Duodenal mucosa (tissue), 2 donors: ENCODE data around the gene CUL4B.
"Not testable (repeated sequence)": the region's sequence is repeated elsewhere in the genome, so short reads cannot be mapped to it uniquely, and the experiment has no call there.

ENCODE experiments used
- H3K27ac ChIP-seq: one replicate; pipeline ENCODE4 v1.7.0; 2013; ENCODE audit warnings: low read depth, low read length
- H3K27me3 ChIP-seq, 2 donors: one replicate each; pipeline ENCODE4 v1.7.0; 2013; ENCODE audit warnings: low read length in 2 of 2, control low read depth in 1 of 2; ENCODE audit not compliant: insufficient read depth in 2 of 2, control insufficient read depth in 1 of 2
- H3K36me3 ChIP-seq, 2 donors: one replicate each; pipeline ENCODE4 v1.7.0; 2013; ENCODE audit warnings: low read length in 2 of 2, control low read depth in 1 of 2; ENCODE audit not compliant: insufficient read depth in 2 of 2, control insufficient read depth in 1 of 2
- H3K4me1 ChIP-seq, 2 donors: one replicate each; pipeline ENCODE4 v1.7.0; 2013; ENCODE audit warnings: low read length in 2 of 2, control low read depth in 1 of 2; ENCODE audit not compliant: insufficient read depth in 2 of 2, control insufficient read depth in 1 of 2
- H3K4me3 ChIP-seq, 2 donors: one replicate each; pipeline ENCODE4 v1.7.0; 2013; ENCODE audit warnings: low read length in 2 of 2, low read depth in 1 of 2
- H3K9ac ChIP-seq, 2 donors: one replicate each; pipeline ENCODE4 v1.7.0; 2013; ENCODE audit warnings: low read length in 2 of 2, low read depth in 1 of 2
- H3K9me3 ChIP-seq, 2 donors: one replicate each; pipeline ENCODE4 v1.7.0; 2013; ENCODE audit warnings: low read length in 2 of 2, control low read depth in 1 of 2; ENCODE audit not compliant: control insufficient read depth in 1 of 2

CUL4B gene

GRCh38 chrX:120485638-120486520 is 74.9 kb downstream of the CUL4B start:
- Histone ChIP-seq H3K4me3 (peak overlapping the region; percentile 73 to 74), H3K36me3 (no peaks in the 10 kb centered on the region), H3K9me3 (no peaks in the 10 kb centered on the region), H3K27me3 (no peaks in the 10 kb centered on the region), H3K9ac (peak overlapping the region; percentile 63 to 66), H3K27ac (peak overlapping the region; percentile 93), H3K4me1 (no peaks in the 10 kb centered on the region)

DNA sequence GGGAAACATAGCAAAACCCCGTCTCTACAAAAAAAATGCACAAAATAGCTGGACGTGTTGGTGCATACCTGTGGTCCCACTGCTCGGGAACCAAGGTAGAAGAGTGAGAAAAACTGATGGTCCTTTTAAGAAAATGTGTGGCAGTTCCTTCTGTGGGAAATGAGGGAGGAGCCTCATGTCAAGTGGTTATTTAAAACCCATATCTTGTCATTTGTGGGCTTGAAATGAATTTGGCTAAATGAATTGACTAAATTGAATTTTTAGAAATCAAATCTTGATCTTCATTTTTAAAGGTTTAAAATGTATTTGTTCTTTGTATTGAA is 75.5 kb downstream of the CUL4B start:
- H3K9ac ChIP-seq, result peak overlapping the region in 1 of 2 donors; percentile 66

DNA sequence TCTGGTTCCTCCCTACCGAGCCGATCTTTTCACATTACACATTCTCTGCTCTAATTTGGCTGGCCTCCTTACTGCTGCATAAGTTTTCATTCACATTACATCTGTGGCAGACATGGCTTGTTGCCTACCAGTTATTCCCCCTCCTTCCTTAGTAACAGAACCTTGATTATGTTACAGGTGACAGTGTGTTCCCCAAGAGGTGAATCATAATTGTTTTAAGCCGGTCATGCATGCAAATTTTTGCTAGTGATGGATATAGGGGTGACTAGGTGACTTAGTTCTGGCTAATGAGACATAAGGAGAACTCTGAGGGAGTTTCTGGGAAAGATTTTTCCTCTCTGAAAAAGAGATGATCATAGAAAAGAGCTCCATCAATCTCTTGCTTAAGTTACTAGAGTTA is 83.3 kb downstream of the CUL4B start:
- no peaks in the 10 kb centered on the region for H3K27me3 ChIP-seq

More for the DNA sequence above, 75.5 kb downstream of the CUL4B start:
- H3K4me1 ChIP-seq, result no peaks in the 10 kb centered on the region
- no peaks in the 10 kb centered on the region for H3K36me3 ChIP-seq
- no peak overlapping the region for H3K27ac ChIP-seq
- no peaks in the 10 kb centered on the region for H3K9me3 ChIP-seq
- peak overlapping the region; percentile 73 to 74 for H3K4me3 ChIP-seq
- H3K27me3 ChIP-seq, result no peaks in the 10 kb centered on the region

GRCh38 chrX:120476714-120477113 is 84.0 kb downstream of the CUL4B start:
- H3K27ac ChIP-seq, result no peak overlapping the region
- H3K36me3 ChIP-seq, result no peaks in the 10 kb centered on the region
- no peaks in the 10 kb centered on the region for H3K9me3 ChIP-seq
- H3K27me3 ChIP-seq, result no peaks in the 10 kb centered on the region
- no peak overlapping the region for H3K9ac ChIP-seq
- no peak overlapping the region for H3K4me3 ChIP-seq
- no peaks in the 10 kb centered on the region for H3K4me1 ChIP-seq

More for the DNA sequence above, 83.3 kb downstream of the CUL4B start:
- Histone ChIP-seq H3K36me3 (no peaks in the 10 kb centered on the region), H3K9ac (no peak overlapping the region), H3K4me1 (no peaks in the 10 kb centered on the region), H3K27ac (no peak overlapping the region), H3K9me3 (no peaks in the 10 kb centered on the region), H3K4me3 (no peak overlapping the region)

DNA sequence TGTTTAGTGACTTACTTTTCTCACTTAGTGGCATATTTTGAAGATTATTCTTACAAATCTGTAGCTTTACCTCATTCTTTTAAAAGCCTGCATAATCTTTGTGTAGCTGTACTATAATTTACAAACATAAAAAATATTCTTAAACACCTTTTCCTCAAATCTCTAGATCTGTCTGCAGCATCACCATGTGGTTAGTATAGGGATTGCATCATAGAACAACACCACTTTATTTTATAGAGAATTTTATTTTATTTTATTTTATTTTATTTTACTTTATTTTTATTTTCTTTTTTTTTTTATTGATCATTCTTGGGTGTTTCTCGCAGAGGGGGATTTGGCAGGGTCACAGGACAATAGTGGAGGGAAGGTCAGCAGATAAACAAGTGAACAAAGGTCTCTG is 85.3 kb downstream of the CUL4B start:
- H3K4me1 ChIP-seq, result not testable (repeated sequence)

More for the DNA sequence above, 85.3 kb downstream of the CUL4B start:
- H3K36me3 ChIP-seq, H3K9me3 ChIP-seq, H3K27ac ChIP-seq, H3K9ac ChIP-seq, H3K4me3 ChIP-seq, H3K27me3 ChIP-seq: not testable (repeated sequence)
